ENCODE measurements around the gene CSNK2A1.

The CSNK2A1 gene

DNA sequence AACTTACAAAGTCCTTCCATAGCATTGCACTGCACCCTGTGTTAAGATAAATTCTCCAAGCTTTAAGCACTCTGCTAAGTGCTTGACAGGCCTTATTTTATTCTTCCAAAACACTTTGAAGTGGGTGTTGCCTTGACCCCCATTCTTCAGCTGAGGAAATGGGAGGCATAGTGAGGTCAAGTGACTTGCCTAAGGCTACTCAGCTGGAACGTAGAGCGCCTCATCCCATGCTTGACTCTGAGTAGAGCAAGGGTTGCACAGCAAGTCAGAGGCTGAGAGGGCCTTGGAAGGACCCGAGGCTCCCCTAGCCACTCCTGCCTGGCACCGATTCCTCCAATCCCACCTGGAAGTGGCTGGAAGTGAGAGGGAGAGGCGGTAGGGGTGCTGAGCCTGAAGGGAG lies 19.6 kb upstream of the CSNK2A1 start:
- no peak for DNase-seq

GRCh38 chr20:562232-562897 lies 18.8 kb upstream of the CSNK2A1 start:
- DNase-seq, result no peak

GRCh38 chr20:561437-562231 lies 18.0 kb upstream of the CSNK2A1 start:
- DNase-seq, result peak; percentile 40

DNA sequence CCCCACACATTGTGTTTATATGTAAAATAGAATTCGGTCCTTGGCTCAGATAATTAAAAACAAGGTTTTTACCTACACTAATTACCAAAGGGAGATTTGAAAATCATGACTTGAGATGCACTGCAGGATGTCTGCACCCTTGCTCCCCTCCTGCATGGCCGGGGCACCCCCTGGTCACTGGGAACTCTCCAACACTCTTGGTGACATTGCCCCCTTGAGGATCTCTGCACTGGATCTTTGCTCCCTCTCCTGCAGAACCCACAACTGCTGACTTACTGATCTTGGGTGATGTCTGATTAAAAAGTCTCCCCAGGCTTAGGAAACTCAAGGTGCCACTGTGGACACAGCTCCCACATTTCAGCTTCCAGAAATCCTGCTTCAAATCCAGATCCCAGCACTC lies 17.1 kb upstream of the CSNK2A1 start:
- no peak for DNase-seq

GRCh38 chr20:558117-558516 lies 14.5 kb upstream of the CSNK2A1 start:
- no peak for DNase-seq

DNA sequence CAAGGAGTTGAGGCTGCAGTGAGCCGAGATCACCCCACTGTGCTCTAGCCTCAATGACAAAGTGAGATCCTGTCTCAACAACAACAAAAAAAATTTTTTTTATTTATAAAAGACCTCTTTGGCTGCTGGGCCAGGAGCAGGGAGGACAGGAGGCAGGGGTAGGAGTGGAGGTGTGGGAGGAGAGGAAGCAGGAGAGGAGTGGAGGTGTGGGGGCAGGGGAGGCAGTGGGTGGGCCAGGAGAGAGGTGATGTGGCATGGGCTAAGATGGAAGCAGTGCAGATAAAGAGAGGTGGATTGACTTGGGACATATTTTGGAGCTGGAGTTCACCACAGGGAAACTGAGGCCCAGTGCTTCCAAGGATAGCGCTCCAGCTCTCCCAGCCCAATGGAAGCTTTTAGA lies 13.4 kb upstream of the CSNK2A1 start:
- DNase-seq, result no peak

DNA sequence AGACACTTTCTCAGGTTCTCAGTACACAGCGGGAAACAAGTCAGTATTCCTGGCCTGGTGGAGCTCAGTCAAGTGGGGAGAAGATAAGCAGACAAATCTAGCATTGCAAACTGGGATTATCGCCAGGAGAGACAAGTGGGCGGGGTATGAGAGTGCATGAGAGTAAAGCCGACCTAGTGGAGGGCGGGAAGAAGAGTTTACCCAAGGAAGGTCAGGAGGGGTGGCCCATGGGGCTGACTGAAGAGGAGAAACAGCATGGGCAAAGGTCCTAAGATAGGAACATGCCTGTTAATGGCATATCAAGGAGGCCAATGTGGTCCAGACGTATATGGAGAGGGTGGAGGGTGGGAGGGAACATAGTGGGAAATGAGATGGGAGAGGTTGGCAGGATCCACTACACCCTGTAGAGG lies 12.4 kb upstream of the CSNK2A1 start:
- DNase-seq, result peak; percentile 84

DNA sequence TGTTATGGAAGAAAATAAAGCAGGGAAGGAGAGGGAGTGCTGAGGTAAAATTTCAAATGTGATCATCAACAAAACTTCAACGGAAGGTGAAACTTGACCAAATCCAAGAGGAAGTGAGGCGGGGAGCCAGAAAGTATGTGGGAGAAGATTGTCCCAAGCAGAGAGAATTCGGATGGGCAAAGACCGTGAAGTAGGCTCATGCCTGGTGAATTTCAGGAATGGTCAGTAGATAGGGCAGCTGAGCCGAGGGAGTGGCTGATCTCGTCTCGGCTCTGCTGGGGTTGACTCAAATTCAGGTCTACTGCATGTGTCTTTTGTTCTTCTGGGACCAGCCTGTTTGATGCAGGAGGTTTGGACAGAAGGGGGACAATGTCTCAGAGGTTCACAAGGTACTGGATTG lies 7.0 kb upstream of the CSNK2A1 start:
- DNase-seq, result no peak

DNA sequence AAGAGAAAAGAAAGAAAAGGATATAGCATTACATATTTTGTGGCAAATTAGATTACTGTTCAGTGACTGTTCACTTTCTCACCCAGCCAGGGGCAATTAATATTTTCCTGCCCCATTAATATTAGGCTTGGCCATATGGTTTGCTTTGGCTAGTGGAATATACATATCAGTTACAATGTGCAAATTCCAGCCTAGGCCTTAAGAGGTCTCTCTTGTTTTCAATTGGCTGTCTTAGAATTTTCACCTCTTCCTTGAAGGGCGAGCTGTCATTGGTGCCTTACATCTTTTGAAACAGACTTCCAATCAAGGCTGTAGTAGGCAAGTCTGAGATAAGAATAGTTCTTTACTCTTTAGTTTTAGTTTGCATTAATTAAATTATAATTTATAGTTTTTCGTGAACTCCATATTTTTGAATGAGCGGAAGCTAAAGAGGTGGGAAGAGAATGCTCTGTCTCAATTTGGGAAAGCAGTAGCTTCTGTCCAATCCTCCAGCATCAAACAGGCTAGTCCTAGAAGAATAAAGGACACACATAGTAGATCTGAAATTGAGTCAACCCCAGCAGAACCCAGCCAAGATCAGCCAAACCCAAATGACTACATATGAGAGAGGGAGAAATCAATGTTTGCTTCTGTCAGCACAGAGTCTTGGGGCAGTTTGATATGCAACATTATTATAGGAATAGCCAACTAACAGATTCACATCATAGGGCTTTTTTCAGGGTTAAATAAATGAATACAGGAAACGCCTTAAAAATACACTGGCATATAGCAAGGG lies 6.3 kb upstream of the CSNK2A1 start:
- no peak for DNase-seq

DNA sequence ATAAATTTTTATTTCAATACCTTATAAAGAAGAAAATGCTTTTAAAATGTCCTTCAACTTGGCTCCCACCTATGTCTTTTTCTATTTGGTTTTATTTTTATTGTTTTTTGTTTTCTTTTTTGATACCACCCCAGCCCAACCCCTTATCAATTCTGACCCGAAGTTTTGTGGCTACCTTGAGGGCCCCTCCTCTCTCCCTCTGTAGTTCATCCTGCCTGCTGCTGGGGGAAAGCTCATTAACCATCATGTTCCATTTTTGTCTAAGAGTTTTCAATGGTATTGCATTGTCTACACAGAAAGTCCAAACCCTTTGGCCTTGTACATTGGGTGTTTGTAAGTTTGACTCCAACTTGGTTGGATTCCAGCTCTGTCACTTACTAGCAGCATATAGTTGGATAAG lies 5.3 kb upstream of the CSNK2A1 start:
- DNase-seq, result no peak

GRCh38 chr20:547394-547793 lies 3.8 kb upstream of the CSNK2A1 start:
- DNase-seq, result no peak

- no peak for DNase-seq
Measured at GRCh38 chr20:546353-546752, 2.8 kb upstream of the CSNK2A1 start.

DNA sequence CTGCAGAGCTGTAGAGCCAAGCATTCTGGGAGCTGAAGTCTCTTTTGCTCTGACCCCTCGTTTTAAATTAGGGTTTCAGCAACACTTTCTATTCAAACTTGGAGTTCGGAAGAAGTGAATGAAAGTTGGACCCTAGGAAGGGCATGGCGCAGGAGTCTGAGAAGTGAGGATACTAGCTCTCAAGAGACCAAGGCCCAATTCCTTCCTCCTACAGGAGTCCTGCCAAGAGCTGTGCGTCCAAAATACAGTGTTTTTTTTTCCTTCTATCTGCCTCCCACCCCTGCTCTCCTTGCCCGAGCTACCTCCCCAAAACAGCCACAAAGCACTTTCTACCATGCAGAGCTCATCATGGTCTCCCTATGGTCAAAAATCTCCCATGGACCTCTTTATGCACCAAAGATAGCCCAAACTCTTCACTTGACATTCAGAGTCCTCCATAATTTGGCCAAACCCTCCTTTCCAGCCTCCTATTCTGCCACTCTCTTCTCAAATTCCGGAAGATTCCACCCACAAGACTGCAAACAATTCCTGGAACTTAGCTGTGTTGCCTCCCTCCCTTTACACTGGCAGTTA lies 649 bp upstream of the CSNK2A1 start:
- no peak for DNase-seq

- no peak for DNase-seq
Measured at GRCh38 chr20:542777-543368, 717 bp downstream of the CSNK2A1 start.

DNA sequence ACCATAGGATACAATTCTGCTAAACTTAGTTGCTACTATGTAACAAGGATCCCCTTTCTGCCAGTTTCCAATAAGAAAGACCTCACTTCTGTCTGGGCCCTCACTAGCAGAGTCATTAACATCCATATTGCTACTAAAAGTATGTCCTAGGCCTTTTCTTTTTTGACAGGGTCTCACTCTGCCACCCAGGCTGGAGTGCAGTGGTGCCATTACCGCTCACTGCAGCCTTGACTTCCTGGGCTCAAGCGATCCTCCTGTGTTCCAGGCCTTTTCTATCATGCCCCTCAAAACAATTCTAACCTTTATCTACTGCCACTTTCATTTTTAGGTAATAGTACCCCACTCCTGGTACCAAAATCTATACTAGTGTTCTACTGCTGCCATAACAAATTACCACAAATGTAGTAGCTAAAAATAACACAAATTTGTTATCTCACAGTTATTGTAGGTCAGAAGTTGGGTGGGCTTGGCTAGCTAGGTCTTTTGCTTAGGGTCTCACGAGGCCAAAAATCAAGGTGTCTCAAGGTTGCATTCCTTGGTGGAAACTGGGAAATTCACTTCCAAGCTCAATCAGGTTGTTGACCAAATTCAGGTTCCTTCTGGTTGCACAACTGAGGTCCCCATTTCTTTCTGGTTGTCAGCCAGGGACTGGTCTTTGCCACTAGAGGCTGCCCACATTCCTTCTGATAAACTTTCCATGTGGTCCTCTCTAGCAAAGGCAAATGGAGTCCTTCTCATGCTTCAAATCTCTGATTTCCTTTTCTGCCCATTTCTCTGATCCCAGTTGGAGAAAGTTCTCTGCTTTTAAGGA lies 3.0 kb downstream of the CSNK2A1 start:
- no peak for DNase-seq

DNA sequence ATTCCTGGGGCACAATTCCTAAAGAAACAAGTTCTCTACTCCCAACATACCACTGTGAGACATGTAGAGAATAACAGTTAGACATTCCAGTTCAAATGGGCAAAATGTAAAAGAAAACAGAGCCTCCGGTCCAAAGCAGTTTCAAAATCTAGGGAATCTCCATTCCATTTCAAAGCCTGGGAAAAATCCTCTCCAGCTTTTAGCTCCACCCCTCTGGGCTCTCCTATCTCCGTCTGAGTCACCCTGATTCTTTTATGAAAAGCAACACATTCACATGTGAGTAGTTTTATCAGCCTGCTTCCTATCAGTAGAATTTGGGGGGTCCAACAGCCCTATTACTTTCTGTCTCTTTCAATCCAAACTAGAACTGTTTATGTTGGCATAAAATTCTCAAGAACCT lies 3.7 kb downstream of the CSNK2A1 start:
- no peak for DNase-seq

DNA sequence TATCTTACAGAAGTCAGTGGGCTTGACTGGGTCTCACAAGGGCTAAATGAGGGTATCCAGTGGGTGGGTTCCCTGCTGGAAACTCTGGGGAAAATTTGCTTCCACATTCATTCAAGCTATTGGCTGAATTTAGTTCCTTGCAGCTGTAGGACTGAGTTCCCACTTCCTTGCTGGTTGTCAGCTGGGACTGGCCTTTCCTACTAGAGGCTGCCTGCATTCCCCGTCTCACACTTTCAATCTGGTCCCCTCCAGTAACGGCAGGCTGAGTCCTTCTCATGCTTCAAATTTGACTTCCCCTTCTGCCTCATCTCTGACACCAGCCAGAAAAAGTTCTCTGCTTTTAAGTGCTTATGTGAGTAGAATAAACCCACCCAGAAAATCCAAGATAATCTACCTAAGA lies 4.4 kb downstream of the CSNK2A1 start:
- no peak for DNase-seq

- DNase-seq, result no peak
Measured at GRCh38 chr20:537983-538382, 5.6 kb downstream of the CSNK2A1 start.

GRCh38 chr20:536426-537010 lies 7.1 kb downstream of the CSNK2A1 start:
- DNase-seq, result no peak

DNA sequence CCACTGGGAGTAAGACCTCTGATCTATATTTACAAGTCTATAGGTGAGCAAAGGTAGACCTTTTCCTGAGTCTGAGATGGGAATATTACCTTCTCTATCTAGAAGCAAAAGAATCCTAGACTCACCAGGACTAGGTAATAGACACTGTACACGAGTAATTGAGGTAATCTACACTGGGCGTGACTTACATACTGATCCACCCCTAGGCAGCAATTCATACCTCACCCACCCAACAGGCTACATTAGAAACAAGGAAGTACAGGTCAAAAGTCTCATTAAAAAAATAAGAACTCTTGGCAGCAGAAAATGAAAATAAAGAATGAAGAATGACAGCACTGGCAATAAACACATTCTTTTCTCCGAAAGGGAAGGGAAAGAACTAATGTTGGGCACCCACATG lies 7.6 kb downstream of the CSNK2A1 start:
- no peak for DNase-seq

GRCh38 chr20:533526-533925 lies 10.1 kb downstream of the CSNK2A1 start:
- DNase-seq, result no peak

DNA sequence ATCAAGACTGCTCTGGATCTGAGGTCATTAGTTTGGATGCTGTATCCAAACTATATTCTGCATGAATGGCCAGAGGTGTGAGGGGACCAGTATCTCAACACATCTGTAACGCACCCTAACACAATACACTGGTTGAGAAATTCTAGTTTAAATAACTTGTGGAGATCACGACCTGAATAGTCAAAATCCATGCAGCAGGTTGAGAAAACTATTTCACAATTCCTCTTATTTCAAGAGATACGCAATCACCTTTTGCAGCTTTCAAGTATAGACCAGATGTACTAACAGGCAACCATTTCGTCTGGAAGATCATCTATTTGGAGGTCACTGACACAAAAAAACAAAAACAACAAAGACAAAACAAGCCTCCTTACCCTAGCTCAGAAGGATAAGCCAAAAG lies 11.1 kb downstream of the CSNK2A1 start:
- no peak for DNase-seq

All from NCI-H2029 (cell line).